BLaER1 treated with 17β-estradiol and CSF1 and Interleukin-3, amounts not matched to agents 10 nM and 100 nM (cell line): ENCODE data around the gene MPL.

Source experiments
- H3K27ac ChIP-seq, 11 experiments: shearing (Covaris generic); formaldehyde crosslinking; 2 replicates each; pipeline ENCODE4 v1.8.1; 2022
- H3K27me3 ChIP-seq, 11 experiments: shearing (Covaris generic); formaldehyde crosslinking; 2 replicates each; pipeline ENCODE4 v1.8.1; 2022
- H3K36me3 ChIP-seq, 11 experiments: shearing (Covaris generic); formaldehyde crosslinking; 2 replicates each; pipeline ENCODE4 v1.8.1; 2022
- H3K4me1 ChIP-seq, 10 experiments: shearing (Covaris generic); formaldehyde crosslinking; 2 replicates each; pipeline ENCODE4 v1.8.1; 2022
- H3K4me2 ChIP-seq, 11 experiments: shearing (Covaris generic); formaldehyde crosslinking; 2 replicates each; pipeline ENCODE4 v1.8.1; 2022
- H3K4me3 ChIP-seq, 10 experiments: shearing (Covaris generic); formaldehyde crosslinking; 2 replicates each; pipeline ENCODE4 v1.8.1; 2022
- H3K9ac ChIP-seq, 11 experiments: shearing (Covaris generic); formaldehyde crosslinking; 2 replicates each; pipeline ENCODE4 v1.8.1; 2022
- H3K9me3 ChIP-seq, 11 experiments: shearing (Covaris generic); formaldehyde crosslinking; replicated peaks in 1 of 11; 2 replicates each; pipeline ENCODE4 v1.8.1; 2022
- H4K20me1 ChIP-seq, 11 experiments: shearing (Covaris generic); formaldehyde crosslinking; 2 replicates each; pipeline ENCODE4 v1.8.1; 2022
- Cebpa-rat ChIP-seq, 11 experiments: shearing (Covaris generic); IDR thresholded peaks; 2 replicates each; pipeline ENCODE4 v1.8.1; 2022

MPL gene

GRCh38 chr1:43296207-43296606, 41.4 kb upstream of the MPL start:
- H3K4me3 ChIP-seq, result no peak overlapping the region
- no peaks in the 10 kb centered on the region for H3K36me3 ChIP-seq
- no peaks in the 10 kb centered on the region for H4K20me1 ChIP-seq
- H3K9ac ChIP-seq, result no peak overlapping the region
- peaks cover 23 to 57% (median 39%) of the 10 kb centered on the region in 10 experiments for H3K4me1 ChIP-seq
- H3K27ac ChIP-seq, result no peak overlapping the region
- H3K4me2 ChIP-seq, result peak overlapping the region in 1 of 11 experiments; percentile 43; a peak in 1 of 22 replicates
- no peaks in the 10 kb centered on the region for H3K9me3 ChIP-seq
- H3K27me3 ChIP-seq, result no peaks in the 10 kb centered on the region
- TF ChIP-seq Cebpa-rat (IDR thresholded peaks at IDR 0.05), result no peak

- Histone ChIP-seq H3K4me1 (peaks cover 24 to 62% (median 35%) of the 10 kb centered on the region in 10 experiments), H3K27ac (no peak overlapping the region), H3K9ac (no peak overlapping the region), H3K36me3 (no peaks in the 10 kb centered on the region), H4K20me1 (no peaks in the 10 kb centered on the region), H3K9me3 (no peaks in the 10 kb centered on the region), H3K27me3 (no peaks in the 10 kb centered on the region), H3K4me2 (no peak overlapping the region), H3K4me3 (no peak overlapping the region)
- TF ChIP-seq Cebpa-rat (IDR thresholded peaks at IDR 0.05), result no peak
These were observed 39.6 kb upstream of the MPL start for GRCh38 chr1:43298055-43298454.

GRCh38 chr1:43299101-43299500, 38.5 kb upstream of the MPL start:
- H3K27ac ChIP-seq, result no peak overlapping the region
- no peaks in the 10 kb centered on the region for H3K27me3 ChIP-seq
- peaks cover 24 to 55% (median 33%) of the 10 kb centered on the region in 10 experiments for H3K4me1 ChIP-seq
- H3K36me3 ChIP-seq, result no peaks in the 10 kb centered on the region
- H3K9ac ChIP-seq, result no peak overlapping the region
- H3K9me3 ChIP-seq, result no peaks in the 10 kb centered on the region
- no peak overlapping the region for H3K4me3 ChIP-seq
- no peak overlapping the region for H3K4me2 ChIP-seq
- no peak for TF ChIP-seq Cebpa-rat (IDR thresholded peaks at IDR 0.05)
- H4K20me1 ChIP-seq, result no peaks in the 10 kb centered on the region

GRCh38 chr1:43300378-43301094, 37.1 kb upstream of the MPL start, which contains the start of gene TIE1:
TSS of gene TIE1 (plus strand) at chr1:43300982. CDS start at chr1:43301072, 90 bp downstream.
- no peak for TF ChIP-seq Cebpa-rat (IDR thresholded peaks at IDR 0.05)
- H3K27ac ChIP-seq, result peak within 1 kb of the TSS in 10 of 11 experiments; percentile 42 to 76 (median 66); a peak in 19 of 22 replicates
- no peaks in the 10 kb centered on the region for H3K27me3 ChIP-seq
- peak within 1 kb of the TSS in 10 of 11 experiments; percentile 29 to 64 (median 56); a peak in 13 of 22 replicates for H3K9ac ChIP-seq
- H3K4me2 ChIP-seq, result peak within 1 kb of the TSS; percentile 62 to 82 (median 78)
- H4K20me1 ChIP-seq, result no peaks in the 10 kb centered on the region
- H3K9me3 ChIP-seq, result no peaks in the 10 kb centered on the region
- peaks cover 18 to 48% (median 34%) of the 10 kb centered on the region in 10 experiments for H3K4me1 ChIP-seq
- H3K36me3 ChIP-seq, result peaks cover 0 to 8% (median 0%) of the 10 kb centered on the region in 11 experiments; a peak in 2 of 22 replicates
- peak within 1 kb of the TSS in 4 of 10 experiments; percentile 47 to 61 (median 50); a peak in 6 of 20 replicates for H3K4me3 ChIP-seq

- Histone ChIP-seq H3K36me3 (peaks cover 0 to 12% (median 0%) of the 10 kb centered on the region in 11 experiments; a peak in 2 of 22 replicates), H3K9ac (no peak overlapping the region; a peak in 1 of 22 replicates), H3K27ac (no peak overlapping the region), H4K20me1 (no peaks in the 10 kb centered on the region), H3K4me3 (no peak overlapping the region), H3K27me3 (no peaks in the 10 kb centered on the region), H3K9me3 (no peaks in the 10 kb centered on the region), H3K4me2 (peak overlapping the region in 4 of 11 experiments; percentile 80 to 82 (median 80); a peak in 6 of 22 replicates), H3K4me1 (peaks cover 11 to 51% (median 32%) of the 10 kb centered on the region in 10 experiments)
- no peak for TF ChIP-seq Cebpa-rat (IDR thresholded peaks at IDR 0.05)
These were observed 35.4 kb upstream of the MPL start for GRCh38 chr1:43302201-43302600.

- Histone ChIP-seq H3K27ac (no peak overlapping the region), H3K36me3 (peaks cover 0 to 18% (median 0%) of the 10 kb centered on the region in 11 experiments; a peak in 2 of 22 replicates), H3K9me3 (no peaks in the 10 kb centered on the region), H3K9ac (no peak overlapping the region; a peak in 1 of 22 replicates), H3K4me2 (peak overlapping the region in 4 of 11 experiments; percentile 80 to 82 (median 80); a peak in 3 of 22 replicates), H3K4me1 (peaks cover 11 to 51% (median 32%) of the 10 kb centered on the region in 10 experiments), H3K4me3 (no peak overlapping the region), H3K27me3 (no peaks in the 10 kb centered on the region), H4K20me1 (no peaks in the 10 kb centered on the region)
- TF ChIP-seq Cebpa-rat (IDR thresholded peaks at IDR 0.05), result no peak
These were observed 34.7 kb upstream of the MPL start for GRCh38 chr1:43302721-43303470.

GRCh38 chr1:43303471-43304313, 33.9 kb upstream of the MPL start:
- no peak overlapping the region for H3K9ac ChIP-seq
- no peaks in the 10 kb centered on the region for H3K9me3 ChIP-seq
- no peak overlapping the region for H3K27ac ChIP-seq
- peaks cover 11 to 51% (median 32%) of the 10 kb centered on the region in 10 experiments for H3K4me1 ChIP-seq
- H3K27me3 ChIP-seq, result no peaks in the 10 kb centered on the region
- no peaks in the 10 kb centered on the region for H4K20me1 ChIP-seq
- H3K4me2 ChIP-seq, result peak overlapping the region in 5 of 11 experiments; percentile 3 to 28 (median 10); a peak in 3 of 22 replicates
- H3K4me3 ChIP-seq, result no peak overlapping the region
- H3K36me3 ChIP-seq, result peaks cover 0 to 18% (median 0%) of the 10 kb centered on the region in 11 experiments; a peak in 2 of 22 replicates
- no peak for TF ChIP-seq Cebpa-rat (IDR thresholded peaks at IDR 0.05)

GRCh38 chr1:43304314-43304681, 33.3 kb upstream of the MPL start:
- Histone ChIP-seq H3K27ac (no peak overlapping the region), H3K4me3 (no peak overlapping the region), H3K9me3 (no peaks in the 10 kb centered on the region), H4K20me1 (no peaks in the 10 kb centered on the region), H3K4me1 (peaks cover 11 to 51% (median 32%) of the 10 kb centered on the region in 10 experiments), H3K9ac (peak overlapping the region in 1 of 11 experiments; percentile 33; a peak in 1 of 22 replicates), H3K36me3 (peaks cover 0 to 22% (median 0%) of the 10 kb centered on the region in 11 experiments; a peak in 3 of 22 replicates), H3K4me2 (peak overlapping the region in 5 of 11 experiments; percentile 3 to 28 (median 10); a peak in 4 of 22 replicates), H3K27me3 (no peaks in the 10 kb centered on the region)
- no peak for TF ChIP-seq Cebpa-rat (IDR thresholded peaks at IDR 0.05)
